GDM1 (cell line): ENCODE data around the gene CSNK1D.

Experiments used
- DNase-seq: peaks from one replicate; lab custom pipeline; 2025; lab: John Stamatoyannopoulos, UW

Gene CSNK1D

DNA sequence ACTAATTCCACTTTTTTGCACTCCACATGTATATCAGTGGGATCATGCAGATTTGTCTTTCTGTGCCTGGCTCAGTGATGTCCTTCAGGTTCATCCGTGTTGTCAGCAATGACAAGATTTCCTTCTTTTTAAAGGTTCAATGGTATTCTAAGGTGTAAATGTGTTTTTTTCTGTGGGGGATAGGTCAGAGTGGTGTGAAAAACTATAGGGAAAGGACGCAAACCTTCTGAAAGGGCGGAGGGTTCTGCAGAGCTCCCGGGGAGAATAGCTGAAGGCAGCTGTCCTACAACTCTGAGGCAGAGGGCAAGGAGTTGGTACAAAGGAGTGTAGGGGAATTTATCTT is 21.9 kb upstream of the CSNK1D start:
- DNase-seq = no peak

DNA sequence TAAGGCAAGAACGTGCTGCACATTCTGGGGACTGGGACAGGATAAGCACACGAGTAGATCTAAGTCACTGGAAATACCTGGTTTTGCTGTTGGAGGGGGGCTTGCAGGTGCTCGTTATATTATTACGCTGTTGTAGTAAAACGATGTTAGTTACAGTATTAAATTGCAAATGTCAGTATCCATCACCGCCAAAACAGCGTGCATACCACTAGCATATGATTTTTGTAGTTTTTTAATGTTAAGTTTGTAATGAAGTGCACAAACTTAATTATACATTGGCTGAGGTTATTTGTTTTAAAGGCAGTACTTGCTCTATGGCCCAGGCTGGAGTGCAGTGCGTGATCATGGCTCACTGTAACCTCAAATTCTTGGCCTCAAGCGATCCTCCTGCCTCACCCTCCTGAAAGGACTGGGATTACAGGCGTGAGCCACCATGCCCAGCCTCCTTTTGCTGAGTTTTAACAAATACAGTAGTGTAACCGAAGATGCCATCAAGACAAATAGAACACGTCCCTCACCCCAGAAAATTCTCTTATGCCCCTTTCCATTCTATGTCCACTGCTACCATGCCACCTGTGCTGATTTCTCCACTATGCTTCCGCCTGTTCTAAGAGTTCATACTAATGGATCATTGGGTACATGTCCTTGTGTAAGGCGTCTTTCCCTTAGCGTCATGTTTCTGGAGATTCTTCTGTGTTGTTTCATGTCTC is 20.7 kb upstream of the CSNK1D start:
- no peak for DNase-seq

DNA sequence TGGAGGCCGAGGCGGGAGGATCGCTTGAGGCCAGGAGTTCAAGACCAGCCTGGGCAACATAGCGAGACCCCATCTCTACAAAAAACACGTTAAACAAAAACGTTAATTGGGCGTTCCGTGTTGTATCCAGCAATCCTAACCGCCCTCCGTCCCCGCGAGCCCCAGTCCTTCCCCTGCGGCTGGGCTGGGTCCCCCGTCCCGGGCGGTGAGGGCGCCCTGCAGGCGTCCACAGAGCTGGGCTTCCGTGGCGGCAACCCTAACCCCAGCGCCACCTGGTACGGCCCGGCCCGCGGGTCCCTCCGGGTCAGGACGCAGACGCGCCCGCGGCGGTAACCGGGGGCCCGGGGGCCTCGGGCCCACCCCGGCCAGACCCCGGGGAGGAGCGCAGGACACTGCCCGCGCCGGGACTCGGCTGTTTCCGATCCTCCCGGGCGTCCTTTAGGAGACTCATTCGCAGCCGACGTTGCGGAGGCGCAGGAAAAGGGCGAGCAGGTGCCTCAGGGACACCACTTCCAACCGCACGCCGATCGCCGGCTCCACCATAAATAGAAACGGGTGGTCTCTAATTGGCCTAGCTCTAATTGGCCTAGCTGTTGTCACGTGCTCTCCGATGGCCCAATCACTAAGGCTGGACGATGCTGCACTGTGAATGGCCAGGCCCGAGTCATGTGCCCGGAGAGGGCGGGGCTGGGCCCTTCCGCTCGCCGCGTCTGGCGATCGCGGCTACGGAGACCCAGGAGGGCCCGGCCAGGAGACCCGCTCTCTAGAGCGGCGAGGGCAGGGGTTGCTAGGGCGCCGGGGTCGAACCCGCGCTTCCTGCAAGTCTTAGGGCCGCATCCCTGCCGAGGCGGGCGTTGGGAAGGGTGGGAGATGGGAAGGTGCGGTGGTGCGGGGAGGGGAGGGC is 19.0 kb upstream of the CSNK1D start:
- DNase-seq = peak; percentile 97

DNA sequence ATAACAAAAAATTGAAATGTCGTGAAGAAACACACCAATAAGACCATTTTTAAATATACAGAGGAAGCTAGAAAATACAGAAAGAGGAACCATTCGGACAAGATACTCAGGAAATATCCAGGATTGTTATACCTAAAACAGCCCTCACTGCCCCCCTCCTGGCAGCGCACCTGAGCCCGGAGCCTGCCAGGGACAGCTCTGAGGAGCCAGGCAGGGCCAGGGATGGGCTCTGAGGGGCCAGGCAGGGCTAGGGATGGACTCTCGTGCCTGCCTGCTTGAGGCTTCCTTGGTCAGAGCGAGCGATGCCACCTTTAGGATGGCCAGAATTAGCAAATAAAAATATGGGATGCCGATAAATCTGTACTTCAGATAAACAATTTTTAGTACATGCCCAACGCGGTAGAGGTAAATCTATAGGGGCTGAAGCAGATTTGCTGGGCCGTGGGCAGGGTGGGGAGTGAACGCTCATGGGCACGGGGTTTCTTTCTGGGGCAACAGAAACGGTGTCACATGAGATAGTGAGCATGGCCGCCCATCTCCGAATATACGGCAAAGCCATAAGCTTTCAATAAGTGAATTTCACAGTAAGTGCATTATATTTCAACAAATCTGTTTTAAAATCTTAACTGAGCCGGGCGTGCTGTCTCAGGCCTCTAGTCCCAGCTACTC is 18.2 kb upstream of the CSNK1D start:
- no peak for DNase-seq

DNA sequence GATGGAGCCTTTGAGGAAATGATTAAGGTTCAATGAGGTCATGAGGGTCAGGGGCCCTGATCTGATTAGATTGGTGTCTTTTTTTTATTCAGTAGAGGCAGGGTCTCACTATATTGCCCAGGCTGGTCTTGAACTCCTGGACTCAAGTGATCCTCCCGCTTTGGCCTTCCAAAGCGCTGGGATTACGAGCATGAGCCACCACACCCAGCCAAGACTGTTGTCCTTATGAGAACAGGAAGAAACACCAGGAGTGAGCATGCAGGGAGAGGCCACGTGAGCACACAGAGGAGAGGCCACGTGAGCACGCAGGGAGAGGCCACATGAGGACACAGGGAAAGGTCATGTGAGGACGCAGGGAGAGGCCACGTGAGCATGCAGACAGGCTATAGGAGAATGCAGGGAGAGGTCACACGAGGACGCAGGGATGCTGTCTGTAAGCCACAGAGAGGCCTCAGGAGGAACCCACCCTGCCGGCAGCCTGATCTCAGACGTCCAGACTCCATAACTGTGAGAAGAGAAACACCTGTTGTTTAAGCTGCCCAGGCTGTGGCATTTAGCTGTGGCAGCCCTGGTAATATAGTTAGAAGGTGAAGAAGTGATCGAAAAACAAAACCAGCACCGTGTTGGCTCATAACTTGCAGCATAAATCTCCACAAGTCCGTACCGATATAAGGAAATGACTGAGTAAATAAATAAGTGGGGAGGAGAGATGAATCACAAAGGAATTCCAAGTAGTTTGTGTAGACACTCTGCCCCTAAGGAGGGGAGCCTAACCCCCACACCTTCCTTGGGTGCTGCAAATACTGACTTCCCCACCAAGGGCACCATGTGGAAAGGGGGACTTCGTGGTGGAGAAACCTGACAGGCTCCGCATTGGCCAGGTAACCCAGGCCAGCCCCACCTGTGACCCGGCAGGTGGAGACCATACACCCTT is 14.6 kb upstream of the CSNK1D start:
- DNase-seq = no peak

DNA sequence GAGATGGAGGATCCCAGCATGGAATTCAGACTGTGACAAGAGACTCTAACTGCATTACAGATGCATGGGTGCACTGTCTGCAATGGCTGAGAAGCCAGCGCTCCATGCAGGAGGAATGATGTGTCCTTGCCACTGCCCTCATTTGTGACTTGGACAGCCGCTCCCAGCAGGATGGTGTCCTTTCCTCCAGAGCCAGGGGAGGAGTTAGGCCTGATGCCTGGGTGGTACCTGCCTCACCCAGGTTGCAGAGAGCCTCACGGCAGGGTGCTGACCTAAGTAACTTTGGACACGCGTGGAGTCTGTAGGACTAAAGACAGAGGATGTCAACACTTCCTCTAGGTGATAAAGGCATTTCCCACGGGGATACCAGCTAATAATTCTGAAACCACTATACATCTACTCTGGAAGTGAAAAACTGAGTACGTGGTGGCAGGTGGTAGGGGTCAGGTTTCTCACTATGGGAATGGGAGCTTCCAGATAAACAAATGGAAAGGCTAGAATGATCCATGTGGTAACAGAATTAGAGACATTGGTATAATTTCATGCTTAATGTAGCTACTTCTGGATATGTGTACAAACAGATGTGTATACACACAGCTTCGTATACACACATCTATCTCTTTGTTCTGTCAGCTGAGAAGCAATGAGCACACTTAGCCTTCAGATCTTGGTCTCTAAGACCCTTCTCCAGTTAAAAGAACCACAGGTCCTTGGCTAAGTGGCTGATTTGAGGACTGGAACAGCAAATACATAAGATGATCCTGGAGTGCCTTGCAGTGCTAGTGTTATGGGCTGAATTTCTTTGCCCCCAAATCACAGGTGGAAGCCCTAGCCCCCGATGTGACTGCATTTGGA is 13.7 kb upstream of the CSNK1D start:
- DNase-seq = no peak

DNA sequence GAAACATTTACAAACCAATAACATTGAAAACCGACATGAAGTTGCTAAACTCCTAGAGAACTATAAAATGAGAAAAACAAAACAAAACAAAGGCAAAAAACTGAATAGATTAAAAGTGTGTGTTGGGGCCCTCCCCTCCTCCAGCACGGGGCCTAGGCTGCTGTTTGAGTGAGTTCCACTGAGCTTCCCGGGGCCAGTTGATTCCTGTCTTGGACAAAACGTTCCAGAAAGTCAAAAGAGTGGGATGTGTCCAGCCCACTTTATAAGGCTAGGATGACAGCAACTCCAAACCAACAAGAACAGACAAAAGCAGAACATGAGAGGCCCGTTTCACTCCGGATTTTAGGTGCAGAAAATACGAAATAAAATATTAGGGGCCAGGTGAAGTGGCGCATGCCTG is 11.6 kb upstream of the CSNK1D start:
- DNase-seq = no peak

DNA sequence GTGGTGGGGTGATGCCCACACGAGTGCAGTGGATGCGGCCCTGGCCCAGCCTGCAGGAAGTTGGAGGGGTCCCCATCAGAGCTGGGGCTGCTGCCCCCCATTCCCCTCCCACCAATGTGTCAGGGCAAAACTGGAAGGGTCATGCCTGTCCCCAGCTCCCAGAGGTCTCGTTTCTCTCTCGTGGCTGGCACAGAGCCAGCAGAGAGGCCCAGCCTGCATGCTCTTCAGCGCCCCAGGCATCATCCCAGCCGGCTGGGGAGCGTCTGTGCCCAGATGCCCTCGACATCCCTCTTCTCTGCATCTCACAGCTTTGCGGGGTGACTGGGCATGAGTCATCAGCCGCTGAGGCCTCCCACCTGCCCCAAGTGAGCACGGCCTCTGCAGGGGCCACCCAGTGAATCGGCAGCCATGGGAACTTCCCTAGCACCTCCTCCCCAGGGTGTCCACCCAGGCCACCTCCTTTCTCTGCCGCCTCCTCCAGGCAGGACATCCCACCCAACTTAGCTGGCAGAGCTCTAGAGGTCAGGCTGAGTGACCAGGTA is 9.8 kb upstream of the CSNK1D start:
- no peak for DNase-seq

DNA sequence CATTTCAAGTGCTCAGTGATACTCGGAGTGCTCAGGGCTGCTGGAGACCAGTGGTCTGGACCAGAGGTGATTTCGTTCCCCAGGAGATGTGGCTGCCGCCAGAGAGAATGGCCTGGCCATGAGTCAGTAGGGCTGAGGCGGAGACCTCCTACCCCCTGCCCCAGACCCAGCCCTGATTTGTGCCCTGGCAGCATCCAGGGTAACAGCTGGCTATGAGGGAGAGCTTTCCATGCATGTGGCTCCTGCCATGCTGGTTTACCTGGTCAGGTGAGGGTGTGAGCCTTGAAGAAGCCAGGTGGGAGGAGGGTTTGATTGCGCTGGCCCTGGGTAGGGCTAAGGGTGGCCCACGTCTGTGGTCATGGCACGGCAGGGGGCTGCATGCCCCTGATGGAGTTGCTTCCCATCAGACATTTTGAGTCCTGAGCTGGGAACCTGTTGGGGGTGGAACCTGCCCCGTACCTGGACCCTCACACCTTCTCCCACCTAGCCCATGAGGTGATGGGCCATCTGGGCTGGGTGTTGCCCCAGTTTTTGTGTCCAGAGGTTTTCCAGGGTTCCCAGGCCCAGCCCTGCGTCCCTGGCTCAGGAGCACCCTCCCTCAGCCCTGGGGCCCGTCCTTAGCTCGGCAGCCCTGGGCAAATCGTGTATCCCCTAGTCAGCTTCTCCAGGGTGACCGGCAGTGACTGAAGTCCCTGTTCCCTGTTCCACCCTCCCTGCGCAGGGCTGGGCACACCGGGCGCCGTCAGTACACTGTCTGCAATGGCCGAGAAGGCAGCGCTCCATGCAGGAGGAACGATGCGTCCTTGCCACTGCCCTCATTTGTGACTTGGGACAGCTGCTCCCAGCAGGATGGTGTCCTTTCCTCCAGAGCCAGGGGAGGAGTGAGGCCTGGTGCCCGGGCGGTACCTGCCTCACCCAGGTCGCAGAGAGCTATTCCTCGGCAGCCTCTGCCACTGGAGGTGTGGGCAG is 9.0 kb upstream of the CSNK1D start:
- DNase-seq = no peak

DNA sequence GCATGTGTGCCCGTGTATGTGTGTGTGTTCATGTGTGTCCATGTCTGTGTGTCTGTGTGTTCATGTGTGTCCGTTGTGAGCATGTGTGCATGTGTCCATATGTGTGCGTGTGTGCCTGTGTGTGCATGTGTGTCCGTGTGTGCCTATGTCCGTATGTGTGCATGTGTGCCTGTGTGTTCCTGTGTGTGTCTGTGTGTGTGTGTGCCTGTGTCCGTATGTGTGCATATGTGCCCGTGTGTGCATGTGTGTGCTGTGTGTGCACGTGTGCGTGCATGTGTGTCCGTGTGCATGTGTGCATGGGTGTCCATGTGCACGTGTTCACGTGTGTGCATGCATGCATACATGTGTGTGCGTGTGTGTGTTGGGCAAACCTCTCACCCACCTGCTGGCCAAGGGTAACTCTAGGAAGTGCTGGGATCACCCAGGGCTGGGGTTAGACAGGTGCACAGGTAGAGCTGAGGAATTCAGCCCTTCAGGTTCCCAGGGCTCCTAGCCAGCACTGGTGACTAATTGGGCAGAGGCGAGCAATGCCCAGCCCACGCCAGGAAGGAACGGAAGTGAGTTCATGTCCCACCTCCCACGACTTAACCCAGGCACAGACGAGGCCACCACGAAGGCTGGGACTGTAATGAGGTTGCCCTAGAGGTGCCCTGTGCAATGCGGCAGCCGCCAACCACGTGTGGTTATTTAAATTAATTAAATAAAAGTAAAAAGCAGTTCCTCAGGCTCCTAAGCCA is 8.2 kb upstream of the CSNK1D start:
- DNase-seq = no peak

DNA sequence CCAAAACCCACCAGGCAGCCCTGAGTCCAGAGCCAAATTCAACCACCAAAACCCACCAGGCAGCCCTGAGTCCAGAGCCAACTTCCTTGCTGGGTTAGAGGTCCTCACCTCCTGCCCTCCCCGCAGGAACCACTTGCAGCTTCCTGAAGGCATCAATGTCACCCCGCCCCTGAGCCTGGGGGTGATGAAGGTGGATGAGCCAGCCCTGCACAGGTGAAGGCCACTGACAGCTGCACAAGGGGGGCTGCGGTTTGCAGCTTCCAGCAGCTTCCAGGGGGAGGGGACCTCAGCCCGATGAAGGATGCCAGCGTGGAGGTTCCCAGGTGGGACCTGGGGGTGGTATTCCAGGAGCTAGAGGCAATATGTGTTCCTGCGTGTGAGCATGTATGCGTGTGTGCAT is 7.6 kb upstream of the CSNK1D start:
- DNase-seq = no peak

DNA sequence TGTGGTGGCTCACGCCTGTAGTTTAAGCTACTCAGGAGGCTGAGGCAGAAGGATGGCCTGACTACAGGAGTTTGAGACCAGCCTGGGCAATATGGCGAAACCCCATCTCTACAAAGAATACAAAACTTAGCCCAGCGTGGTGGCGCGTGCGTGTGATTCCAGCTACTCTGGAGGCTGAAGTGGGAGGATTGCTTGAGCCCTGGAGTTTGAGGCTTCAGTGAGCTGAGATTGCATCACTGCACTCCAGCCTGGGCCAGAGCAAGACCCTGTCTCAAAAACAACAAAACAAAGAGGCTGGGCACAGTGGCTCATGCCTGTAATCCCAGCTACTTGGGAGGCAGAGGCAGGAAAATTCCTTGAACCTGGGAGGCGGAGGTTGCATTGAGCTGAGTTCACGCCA is 7.0 kb upstream of the CSNK1D start:
- no peak for DNase-seq

DNA sequence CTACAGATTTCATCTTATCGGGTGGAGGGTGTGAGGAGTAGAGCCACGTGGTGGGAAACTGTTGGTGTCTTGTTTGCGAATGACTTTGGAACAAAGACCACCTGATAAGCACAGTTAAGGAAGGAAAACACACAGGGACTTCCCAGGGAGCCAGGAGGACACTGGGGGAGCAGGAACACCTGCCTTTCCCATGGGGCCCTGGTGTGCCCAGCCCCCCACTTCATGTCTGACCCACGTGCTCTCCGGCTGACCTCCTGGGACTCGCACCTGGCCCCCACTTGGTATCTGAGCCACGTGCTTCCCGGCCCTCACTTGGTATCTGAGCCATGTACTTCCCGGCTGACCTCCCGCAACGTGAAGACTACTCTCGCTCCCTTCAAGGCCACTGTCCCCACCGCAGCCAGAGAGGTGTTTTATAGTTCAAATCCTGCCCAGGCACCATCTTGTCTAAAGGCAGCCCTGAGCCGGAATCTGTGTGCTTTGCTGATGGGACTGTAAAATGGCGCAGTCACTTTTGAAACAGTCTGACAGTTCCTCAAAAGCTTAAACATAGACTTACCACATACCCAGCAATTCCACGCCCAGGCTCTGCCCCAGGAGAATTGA is 5.4 kb upstream of the CSNK1D start:
- no peak for DNase-seq

DNA sequence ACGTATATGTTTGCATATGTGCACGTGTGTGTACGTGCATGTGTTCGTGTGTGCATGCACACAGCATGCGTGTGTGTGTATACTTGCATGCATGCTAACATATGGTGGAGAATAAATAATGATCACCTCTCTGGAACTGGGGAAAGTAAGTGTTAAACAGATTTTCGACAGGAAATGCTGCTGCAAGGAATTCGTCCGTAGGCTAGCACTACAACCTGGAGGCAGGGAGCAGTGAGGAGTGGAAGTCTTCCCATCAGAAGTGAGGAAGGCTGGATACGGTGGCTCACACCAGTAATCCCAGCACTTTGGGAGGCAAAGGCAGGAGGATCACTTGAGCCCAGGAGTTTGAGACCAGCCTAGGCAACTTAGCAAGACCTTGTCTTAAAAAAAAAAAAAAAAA is 4.8 kb upstream of the CSNK1D start:
- DNase-seq = no peak

DNA sequence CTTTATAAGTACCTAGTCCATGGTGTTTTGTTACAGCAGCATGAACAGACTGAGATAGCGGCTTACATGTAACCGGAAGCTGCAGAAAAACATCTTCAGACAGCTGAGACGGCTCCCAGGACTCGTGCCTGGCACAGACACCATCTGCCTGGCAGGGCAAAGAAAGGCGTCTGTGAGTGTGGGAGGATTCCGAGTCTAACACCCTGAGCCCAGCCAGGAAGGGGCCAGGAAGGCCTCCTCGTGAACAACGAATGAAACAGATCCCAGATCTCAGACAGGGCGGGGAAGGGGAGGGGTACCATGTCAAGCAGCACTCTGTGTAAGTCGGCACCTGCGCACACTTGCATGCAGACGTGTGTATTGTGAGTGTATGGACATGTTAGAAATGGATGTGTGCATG is 4.4 kb upstream of the CSNK1D start:
- no peak for DNase-seq

DNA sequence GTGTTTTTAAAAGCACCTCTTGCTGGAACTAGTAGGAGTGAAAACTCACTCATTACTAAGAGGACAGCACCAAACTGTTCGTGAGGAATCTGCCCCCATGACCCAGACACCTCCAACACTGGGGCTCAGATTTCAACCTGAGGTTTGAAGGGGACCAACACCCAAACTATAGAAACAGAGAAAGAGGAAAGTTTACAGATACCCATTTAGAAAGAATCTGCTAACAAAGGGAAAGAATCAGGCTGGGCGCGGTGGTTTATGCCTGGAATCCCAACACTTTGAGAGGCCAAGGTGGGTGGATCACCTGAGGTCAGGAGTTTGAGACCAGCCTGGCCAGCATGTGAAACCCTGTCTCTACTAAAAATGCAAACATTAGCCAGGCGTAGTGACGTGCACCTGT is 3.4 kb upstream of the CSNK1D start:
- no peak for DNase-seq

DNA sequence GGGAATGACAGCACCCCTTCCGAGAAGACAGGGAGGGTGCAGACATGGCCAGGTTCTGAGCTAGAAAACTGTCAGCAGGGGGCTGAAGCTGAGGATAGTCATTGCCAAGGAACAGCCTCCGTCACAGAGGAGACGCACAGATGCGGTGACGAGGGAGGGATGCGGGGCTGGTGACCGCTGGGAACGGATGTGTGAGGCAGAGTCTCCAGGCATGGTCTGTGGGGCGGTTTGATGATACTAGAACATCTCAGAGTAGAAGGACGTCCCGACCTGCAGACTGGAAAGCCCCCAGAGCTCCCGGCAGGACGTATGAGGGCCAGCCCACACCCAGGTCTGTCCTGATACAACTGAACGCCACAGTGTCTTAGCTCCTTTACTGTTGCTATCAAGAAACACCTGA is 1.8 kb upstream of the CSNK1D start:
- DNase-seq = no peak
